GM19328 (cell line): ENCODE results near the gene SOX18.

Experiments used
- ATAC-seq: cut with Tn5 transposase; IDR thresholded peaks from one replicate; pipeline ENCODE4 v1.9.1; 2021; ENCODE audit warnings: mild to moderate bottlenecking, moderate library complexity; ENCODE audit not compliant: unreplicated experiment

The SOX18 gene

GRCh38 chr20:64069209-64069613, 19.8 kb upstream of the SOX18 start:
- ATAC-seq = no peak

GRCh38 chr20:64068386-64069208, 19.2 kb upstream of the SOX18 start:
- no peak for ATAC-seq

GRCh38 chr20:64067733-64068307, 18.4 kb upstream of the SOX18 start:
- ATAC-seq = no peak

GRCh38 chr20:64067005-64067632, 17.7 kb upstream of the SOX18 start:
- no peak for ATAC-seq

GRCh38 chr20:64065974-64066343, 16.5 kb upstream of the SOX18 start:
- ATAC-seq = no peak

GRCh38 chr20:64065062-64065973, 15.9 kb upstream of the SOX18 start:
- ATAC-seq = no peak

GRCh38 chr20:64064145-64064698, 14.8 kb upstream of the SOX18 start:
- no peak for ATAC-seq

GRCh38 chr20:64063389-64064144, 14.1 kb upstream of the SOX18 start:
- no peak for ATAC-seq

GRCh38 chr20:64062596-64063388, 13.4 kb upstream of the SOX18 start, which contains the start of gene TCEA2:
TSS of gene TCEA2 (plus strand) at chr20:64063198. CDS start at chr20:64063313, 115 bp downstream.
- no peak for ATAC-seq

GRCh38 chr20:64062276-64062595, 12.8 kb upstream of the SOX18 start:
- no peak for ATAC-seq

- no peak for ATAC-seq
Observed at GRCh38 chr20:64058536-64058935, 9.1 kb upstream of the SOX18 start.

GRCh38 chr20:64057628-64058498, 8.4 kb upstream of the SOX18 start:
- no peak for ATAC-seq

GRCh38 chr20:64056889-64057627, 7.6 kb upstream of the SOX18 start:
- ATAC-seq = no peak

- no peak for ATAC-seq
Observed at GRCh38 chr20:64056639-64056888, 7.1 kb upstream of the SOX18 start.

GRCh38 chr20:64055893-64056638, 6.6 kb upstream of the SOX18 start:
- ATAC-seq = no peak

GRCh38 chr20:64055396-64055892, 6.0 kb upstream of the SOX18 start:
- no peak for ATAC-seq
